Mucosa of descending colon (tissue), 3 donors: Measurements from ENCODE around the gene SPTBN4. TPM values are rescaled to one million over a fixed set of nuclear protein-coding genes. Genes with fewer than 3 reads are reported as not detected.

Experiments used
- ATAC-seq: fragments of 200-7000 bp; cut with Tn5 transposase; one replicate; pipeline ENCODE4 v1.9.1; 2020; ENCODE audit warnings: mild to moderate bottlenecking, moderate library complexity
- DNase-seq, 3 donors: peaks; one replicate each; pipeline ENCODE4 v3.0.0-alpha.2; 2020
- H3K36me3 ChIP-seq: fragments of 200-600 bp; one replicate; pipeline ENCODE4 v1.8.0; 2021; ENCODE audit warnings: low read depth, mild to moderate bottlenecking
- H3K4me1 ChIP-seq: fragments of 200-600 bp; one replicate; pipeline ENCODE4 v1.8.0; 2021; ENCODE audit warnings: low read depth, mild to moderate bottlenecking
- H3K4me3 ChIP-seq: fragments of 200-600 bp; one replicate; pipeline ENCODE4 v1.8.0; 2021; ENCODE audit warnings: mild to moderate bottlenecking
- H3K9me3 ChIP-seq: fragments of 200-600 bp; one replicate; pipeline ENCODE4 v1.8.0; 2021; ENCODE audit warnings: mild to moderate bottlenecking
- CTCF ChIP-seq: fragments of 200-600 bp; IDR thresholded peaks from one replicate; pipeline ENCODE4 v1.8.0; 2022; ENCODE audit warnings: antibody characterized with exemption, mild to moderate bottlenecking
- intact Hi-C, 2 donors: fragments of 100-400 bp; cut with DNase I in 1 of 2; cut with micrococcal nuclease in 1 of 2; formaldehyde crosslinking; loops; one replicate each; pipeline versions ENCODE4 v1.11.0 to v1.11.1; 2022; cut with DNase I, micrococcal nuclease
- total RNA-seq, 3 donors: library from RNA; stranded (reverse); fragmentation: NEBNext Ultra II Directional in 2 of 3; extraction: Animal tissue kit (Norgen Biotek cat#: 25700) in 2 of 3; gene quantifications; one replicate each; pipeline versions ENCODE4 v1.2.1 to v1.2.4, GENCODE V29; 2021 to 2023
- donor health status: DM: no; HTN: no; CAD: no; lungs with moderate emphysema.
- donor health status: DM: no; HTN: no; CAD: no.
- donor health status: DM: no; HTN: yes; CAD: no.

The SPTBN4 gene
- total RNA-seq, 3 donors from 2014 or later = 0.29 to 4.1 (median 0.82) TPM

- Histone ChIP-seq H3K36me3 (no peaks in the 10 kb centered on the region), H3K4me1 (peaks cover 18% of the 10 kb centered on the region), H3K9me3 (no peaks in the 10 kb centered on the region), H3K4me3 (peak overlapping the region; percentile 61)
- DNase-seq (no peak), ATAC-seq (no peak)
- intact Hi-C loops = no loop called here
- TF ChIP-seq CTCF = no peak
These were observed 46.4 kb upstream of the SPTBN4 start for GRCh38 chr19:40420451-40420765.

GRCh38 chr19:40420766-40421765 lies 45.7 kb upstream of the SPTBN4 start:
- Histone ChIP-seq H3K36me3 (no peaks in the 10 kb centered on the region), H3K4me1 (peaks cover 18% of the 10 kb centered on the region), H3K9me3 (no peaks in the 10 kb centered on the region), H3K4me3 (peak overlapping the region; percentile 61)
- intact Hi-C loops = no loop called here
- peak; percentile 94 to 96 (median 95) for DNase-seq
- peak; percentile 83 for ATAC-seq
- peak; percentile 96 for TF ChIP-seq CTCF

GRCh38 chr19:40421993-40422747 lies 44.6 kb upstream of the SPTBN4 start:
- Histone ChIP-seq H3K9me3 (no peaks in the 10 kb centered on the region), H3K4me1 (peaks cover 18% of the 10 kb centered on the region), H3K4me3 (no peak overlapping the region), H3K36me3 (no peaks in the 10 kb centered on the region)
- DNase-seq = no peak
- intact Hi-C loops = no loop called here
- no peak for TF ChIP-seq CTCF
- ATAC-seq = no peak

- no peak for ATAC-seq
- TF ChIP-seq CTCF = no peak
- Histone ChIP-seq H3K4me1 (peaks cover 18% of the 10 kb centered on the region), H3K36me3 (no peaks in the 10 kb centered on the region), H3K4me3 (no peak overlapping the region), H3K9me3 (no peaks in the 10 kb centered on the region)
- DNase-seq = peak in 1 of 3 donors; percentile 27
- intact Hi-C loops = no loop called here
These were observed 43.8 kb upstream of the SPTBN4 start for GRCh38 chr19:40422748-40423566.

GRCh38 chr19:40423938-40424337 lies 42.9 kb upstream of the SPTBN4 start:
- ATAC-seq = no peak
- TF ChIP-seq CTCF = no peak
- peaks cover 18% of the 10 kb centered on the region for H3K4me1 ChIP-seq

More at GRCh38 chr19:40423938-40424337, 42.9 kb upstream of the SPTBN4 start:
- Histone ChIP-seq H3K9me3 (no peaks in the 10 kb centered on the region), H3K4me3 (no peak overlapping the region), H3K36me3 (no peaks in the 10 kb centered on the region)
- DNase-seq = no peak
- intact Hi-C loops = no loop called here
